Retina (tissue), 1 donor: ENCODE results near the gene CHD8.

Source experiments
- DNase-seq: peaks from one replicate; pipeline ENCODE4 v3.0.0-alpha.2; 2016

Gene CHD8

DNA sequence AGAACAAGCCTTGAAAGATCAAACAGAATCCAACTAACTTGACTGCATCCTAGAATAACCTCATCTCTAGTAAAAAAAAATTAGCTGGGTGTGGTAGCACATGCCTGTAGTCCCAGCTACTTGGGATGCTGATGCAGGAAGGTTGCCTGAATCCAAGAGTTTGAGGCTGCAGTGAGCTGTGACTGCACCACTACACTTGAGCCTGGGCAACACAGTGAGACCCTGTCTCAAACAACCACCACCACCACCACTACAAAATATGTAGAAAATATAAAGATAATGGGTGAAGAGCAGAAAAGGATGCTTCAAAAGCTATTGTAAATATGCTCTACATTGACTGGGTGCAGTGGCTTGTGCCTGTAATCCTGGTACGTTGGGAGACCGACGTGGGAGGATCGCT is 99.4 kb downstream of the CHD8 start:
- no peak for DNase-seq

DNA sequence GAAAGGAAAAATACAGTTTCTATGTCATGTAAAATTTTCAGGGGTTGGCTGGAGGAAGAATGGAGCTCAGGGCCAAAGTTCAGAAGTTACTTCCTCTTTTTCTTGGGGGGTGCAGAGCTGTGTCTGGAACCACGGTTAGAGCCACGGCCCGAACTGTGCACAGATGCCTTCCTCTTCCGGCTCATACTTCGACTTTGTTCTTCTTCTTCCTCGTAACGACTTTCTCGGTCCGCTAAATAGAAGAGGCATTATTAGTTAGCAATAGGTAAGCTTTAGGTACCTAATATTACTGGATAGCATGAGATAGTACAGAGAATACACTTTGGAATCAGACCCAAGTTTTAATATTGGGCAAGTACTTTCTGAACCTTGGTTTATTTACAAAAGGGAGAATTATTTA is 103.3 kb downstream of the CHD8 start:
- no peak for DNase-seq

DNA sequence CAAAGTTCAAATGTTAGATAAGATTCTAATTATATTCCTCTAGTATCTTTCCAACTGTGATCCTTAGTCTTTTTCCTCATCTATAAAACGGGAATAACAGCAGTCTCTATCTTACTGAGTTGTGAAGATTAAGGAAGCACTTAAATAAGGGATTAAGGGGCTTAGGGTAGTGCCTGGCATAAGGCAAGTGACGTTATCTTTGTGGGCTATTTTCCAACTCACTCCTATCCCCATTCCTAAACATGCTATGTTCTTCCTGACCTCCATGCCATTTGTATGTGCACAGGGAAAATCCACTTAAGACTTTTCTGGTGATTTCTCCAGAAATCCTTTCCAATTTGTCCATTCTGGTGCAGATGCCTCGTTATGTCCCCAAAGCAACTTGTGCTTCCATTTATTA is 105.4 kb downstream of the CHD8 start:
- DNase-seq, result no peak

DNA sequence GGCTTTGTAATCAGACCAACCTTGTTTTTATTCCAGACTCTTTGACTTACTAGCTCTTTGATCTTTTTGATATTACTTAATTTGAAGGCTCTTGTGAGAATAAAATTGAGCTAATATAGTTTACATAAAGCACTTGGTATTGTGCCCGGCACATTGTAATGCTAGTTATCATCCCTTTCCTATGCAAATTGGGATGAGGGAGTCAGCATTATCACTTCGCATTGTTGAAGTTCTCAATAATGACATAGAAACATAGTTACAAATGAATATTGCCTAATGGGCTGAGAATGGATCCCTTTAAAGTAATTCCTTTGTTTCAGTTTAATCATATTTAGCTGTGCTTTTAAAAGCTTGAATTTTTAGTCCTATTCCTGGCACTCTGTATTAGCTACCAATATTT is 108.7 kb downstream of the CHD8 start:
- no peak for DNase-seq

DNA sequence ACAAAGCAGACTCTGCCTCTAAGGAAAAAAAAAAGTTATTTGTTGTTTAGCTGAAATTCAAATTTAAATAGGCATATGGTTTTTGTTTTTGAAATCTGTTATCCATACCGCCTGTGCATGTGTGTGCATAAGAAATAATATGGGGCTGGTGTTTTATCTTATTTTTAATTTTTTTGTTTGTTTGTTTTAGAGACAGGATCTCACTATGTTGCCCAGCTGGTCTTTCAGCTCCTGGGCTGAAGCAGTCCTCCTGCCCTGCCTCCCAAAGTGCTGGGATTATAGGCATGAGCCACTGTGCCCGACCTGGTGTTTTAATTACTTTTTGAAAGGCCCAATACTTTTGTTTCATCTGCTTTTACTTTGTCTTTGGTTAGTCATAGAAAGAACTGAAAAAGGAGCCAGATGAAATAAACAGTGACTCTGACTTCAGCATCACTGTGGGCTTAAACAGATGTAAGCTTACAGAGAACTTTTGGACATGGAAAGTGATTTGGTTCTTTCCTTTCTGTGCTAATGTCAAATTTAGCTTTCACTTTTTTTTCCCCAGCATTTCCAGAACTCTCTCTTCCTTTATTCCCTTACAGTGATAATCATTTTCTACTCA is 109.3 kb downstream of the CHD8 start:
- no peak for DNase-seq

DNA sequence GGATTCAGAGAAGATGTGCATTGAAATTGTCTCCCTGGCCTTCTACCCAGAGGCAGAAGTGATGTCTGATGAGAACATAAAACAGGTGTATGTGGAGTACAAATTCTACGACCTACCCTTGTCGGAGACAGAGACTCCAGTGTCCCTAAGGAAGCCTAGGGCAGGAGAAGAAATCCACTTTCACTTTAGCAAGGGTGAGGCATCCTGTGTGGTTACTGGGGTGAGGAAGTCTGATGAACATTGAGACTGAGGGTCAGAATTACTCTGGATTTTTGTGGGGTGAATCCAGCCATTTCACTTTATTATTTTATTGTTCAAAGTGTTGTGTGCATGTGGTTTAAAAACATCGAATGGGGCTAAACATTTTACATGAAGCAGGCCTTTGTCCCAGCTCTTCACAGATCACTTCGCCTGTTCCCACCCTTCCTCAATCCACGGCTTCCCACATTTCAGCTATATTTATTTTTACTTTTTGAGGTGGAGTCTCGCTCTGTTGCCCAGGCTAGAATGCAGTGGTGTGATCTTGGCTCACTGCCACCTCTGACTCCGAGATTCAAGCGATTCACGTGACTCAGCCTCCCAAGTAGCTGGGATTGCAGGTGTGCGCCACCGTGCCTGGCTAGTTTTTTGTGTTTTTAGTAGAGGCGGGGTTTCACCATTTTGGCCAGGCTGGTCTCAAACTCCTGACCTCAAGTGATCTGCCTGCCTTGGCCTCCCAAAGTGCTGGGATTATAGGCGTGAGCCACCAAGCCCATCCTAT is 112.7 kb downstream of the CHD8 start:
- no peak for DNase-seq
